ENCODE results near the gene TEN1.

- TF ChIP-seq POLR2A (IDR thresholded peaks at IDR 0.05; ENCODE audit: low read length) (no peak), GATA1 (IDR thresholded peaks at IDR 0.05; ENCODE audit: low read depth, low read length) (no peak)
Measured at GRCh38 chr17:76036497-76037261, 57.6 kb downstream of the TEN1 start.
